K562 (cell line): ENCODE results near the gene COP1. TPM values are rescaled to one million over a fixed set of nuclear protein-coding genes. Genes with fewer than 3 reads are reported as not detected.

Experiments
- ARID1B ChIP-seq: fragments of 450-650 bp; IDR thresholded peaks from 2 replicates; pipeline ENCODE4 v1.6.1; 2016; ENCODE audit warnings: antibody characterized with exemption, mild to moderate bottlenecking, inconsistent platforms
- ATF7 ChIP-seq: fragments of 450-650 bp; IDR thresholded peaks from 2 replicates; pipeline ENCODE4 v1.7.1; 2014; ENCODE audit warnings: mild to moderate bottlenecking, moderate library complexity
- BHLHE40 ChIP-seq: IDR thresholded peaks from 2 replicates; pipeline ENCODE4 v1.6.1; 2011; ENCODE audit warnings: low read length, improper control_type of control experiment
- BRD9 ChIP-seq: fragments of 450-650 bp; IDR thresholded peaks from 2 replicates; pipeline ENCODE4 v1.6.1; 2018; ENCODE audit warnings: low read depth; ENCODE audit not compliant: partially characterized antibody
- C11orf30 ChIP-seq: fragments of 450-650 bp; IDR thresholded peaks from 2 replicates; pipeline ENCODE4 v1.6.1; 2016; ENCODE audit warnings: low read depth, mild to moderate bottlenecking
- CHCHD3 ChIP-seq: fragments of 250-450 bp; sonication (Bioruptor Pico); IDR thresholded peaks from 2 replicates; pipeline ENCODE4 v2.1.2; 2022; ENCODE audit warnings: mild to moderate bottlenecking
- ELF4 ChIP-seq: fragments of 450-650 bp; formaldehyde crosslinking; IDR thresholded peaks from 2 replicates; pipeline ENCODE4 v1.4.0; 2022; ENCODE audit warnings: missing genetic modification characterization
- FOXK1 ChIP-seq: sonication (generic); formaldehyde crosslinking; IDR thresholded peaks from 2 replicates; pipeline ENCODE4 v1.8.0; 2022; ENCODE audit warnings: missing genetic modification reagents, mild to moderate bottlenecking, borderline replicate concordance
- MAFK ChIP-seq: IDR thresholded peaks from 2 replicates; pipeline ENCODE4 v1.6.1; 2011; ENCODE audit warnings: low read length, improper control_type of control experiment
- NFE2 ChIP-seq: IDR thresholded peaks from 2 replicates; pipeline ENCODE4 v1.6.1; 2014; ENCODE audit warnings: antibody characterized with exemption, low read depth
- NR2C2 ChIP-seq, 2 experiments: fragments of 200-800 bp in 1 of 2; sonication (Bioruptor generic) in 1 of 2; sonication (generic) in 1 of 2; formaldehyde crosslinking in 1 of 2; IDR thresholded peaks; 2 replicates each; pipeline versions ENCODE4 v1.6.1 to v1.8.0; 2016 to 2022; ENCODE audit warnings: mild to moderate bottlenecking in 1 of 2, missing compliant biosample characterization in 1 of 2, missing genetic modification characterization in 1 of 2, missing genetic modification reagents in 1 of 2
- PKNOX1 ChIP-seq: fragments of 450-650 bp; IDR thresholded peaks from 2 replicates; pipeline ENCODE4 v1.6.1; 2016
- PTRF ChIP-seq: fragments of 450-650 bp; IDR thresholded peaks from 2 replicates; pipeline ENCODE4 v1.6.1; 2016; ENCODE audit warnings: mild to moderate bottlenecking, missing genetic modification characterization, missing compliant biosample characterization
- TRIM24 ChIP-seq, 2 experiments: fragments of 450-650 bp; IDR thresholded peaks; 2 replicates each; pipeline ENCODE4 v1.6.1; 2016
- TRIM28 ChIP-seq: fragments of 450-650 bp; IDR thresholded peaks from 2 replicates; pipeline ENCODE4 v1.6.1; 2017
- U2AF1 ChIP-seq: fragments of 200-400 bp; formaldehyde crosslinking; optimal IDR thresholded peaks from 2 replicates; pipeline ENCODE3; 2017; ENCODE audit warnings: mild to moderate bottlenecking, low read depth, low read length, moderate library complexity
- ZBTB1 ChIP-seq: sonication (generic); formaldehyde crosslinking; IDR thresholded peaks from 2 replicates; pipeline ENCODE4 v1.8.1; 2023; ENCODE audit warnings: missing genetic modification reagents, low read depth, mild to moderate bottlenecking, borderline replicate concordance
- ZNF444 ChIP-seq: fragments of 250-450 bp; sonication (Bioruptor Pico); IDR thresholded peaks from 2 replicates; pipeline ENCODE4 v1.4.0; 2020; ENCODE audit warnings: mild to moderate bottlenecking, moderate library complexity
- ZNF79 ChIP-seq: fragments of 250-450 bp; sonication (Bioruptor Pico); IDR thresholded peaks from 2 replicates; pipeline ENCODE4 v1.4.0; 2020; ENCODE audit warnings: low read depth, mild to moderate bottlenecking, moderate library complexity
- polyA plus RNA-seq, 8 experiments: library from polyadenylated mRNA; depleted of rRNA in 4 of 8; stranded (reverse) in 5 of 8; unstranded in 3 of 8; fragments of >200 nt; fragmentation: Nextera tagmentation in 2 of 8; fragmentation: Illumina TruSeq in 1 of 8; extraction: Ambion mirVana in 2 of 8; extraction: Trizol in 1 of 8; gene quantifications; 2 replicates each; pipeline versions ENCODE4 v1.2.1 to v1.2.3, GENCODE V29; 2011 to 2014; ENCODE audit warnings: inconsistent platforms in 1 of 8, missing spikeins in 1 of 8
- total RNA-seq, 7 experiments: library from RNA; depleted of rRNA in 6 of 7; stranded (reverse); fragments of >200 nt in 6 of 7; fragmentation: Illumina TruSeq in 2 of 7; extraction: Trizol in 2 of 7; gene quantifications; 2 replicates each; pipeline versions ENCODE4 v1.2.1 to v1.2.3, GENCODE V29; 2011 to 2021; ENCODE audit warnings: low replicate concordance in 1 of 7
- TF ChIP-seq, protein P1 (sequence below), 2 experiments: fragments of 450-650 bp; IDR thresholded peaks; 2 replicates each; pipeline ENCODE4 v1.6.1; 2016; ENCODE audit warnings: mild to moderate bottlenecking in 2 of 2, borderline replicate concordance in 1 of 2, low read depth in 1 of 2, moderate library complexity in 1 of 2

Gene COP1
- total and polyA plus RNA-seq, 9 of the 15 experiments (the other 6 are each of a cell fraction or from before 2014, with no cell fraction given) = 25.8 to 77.7 (median 58.6) TPM

- TF ChIP-seq, protein P1, sequence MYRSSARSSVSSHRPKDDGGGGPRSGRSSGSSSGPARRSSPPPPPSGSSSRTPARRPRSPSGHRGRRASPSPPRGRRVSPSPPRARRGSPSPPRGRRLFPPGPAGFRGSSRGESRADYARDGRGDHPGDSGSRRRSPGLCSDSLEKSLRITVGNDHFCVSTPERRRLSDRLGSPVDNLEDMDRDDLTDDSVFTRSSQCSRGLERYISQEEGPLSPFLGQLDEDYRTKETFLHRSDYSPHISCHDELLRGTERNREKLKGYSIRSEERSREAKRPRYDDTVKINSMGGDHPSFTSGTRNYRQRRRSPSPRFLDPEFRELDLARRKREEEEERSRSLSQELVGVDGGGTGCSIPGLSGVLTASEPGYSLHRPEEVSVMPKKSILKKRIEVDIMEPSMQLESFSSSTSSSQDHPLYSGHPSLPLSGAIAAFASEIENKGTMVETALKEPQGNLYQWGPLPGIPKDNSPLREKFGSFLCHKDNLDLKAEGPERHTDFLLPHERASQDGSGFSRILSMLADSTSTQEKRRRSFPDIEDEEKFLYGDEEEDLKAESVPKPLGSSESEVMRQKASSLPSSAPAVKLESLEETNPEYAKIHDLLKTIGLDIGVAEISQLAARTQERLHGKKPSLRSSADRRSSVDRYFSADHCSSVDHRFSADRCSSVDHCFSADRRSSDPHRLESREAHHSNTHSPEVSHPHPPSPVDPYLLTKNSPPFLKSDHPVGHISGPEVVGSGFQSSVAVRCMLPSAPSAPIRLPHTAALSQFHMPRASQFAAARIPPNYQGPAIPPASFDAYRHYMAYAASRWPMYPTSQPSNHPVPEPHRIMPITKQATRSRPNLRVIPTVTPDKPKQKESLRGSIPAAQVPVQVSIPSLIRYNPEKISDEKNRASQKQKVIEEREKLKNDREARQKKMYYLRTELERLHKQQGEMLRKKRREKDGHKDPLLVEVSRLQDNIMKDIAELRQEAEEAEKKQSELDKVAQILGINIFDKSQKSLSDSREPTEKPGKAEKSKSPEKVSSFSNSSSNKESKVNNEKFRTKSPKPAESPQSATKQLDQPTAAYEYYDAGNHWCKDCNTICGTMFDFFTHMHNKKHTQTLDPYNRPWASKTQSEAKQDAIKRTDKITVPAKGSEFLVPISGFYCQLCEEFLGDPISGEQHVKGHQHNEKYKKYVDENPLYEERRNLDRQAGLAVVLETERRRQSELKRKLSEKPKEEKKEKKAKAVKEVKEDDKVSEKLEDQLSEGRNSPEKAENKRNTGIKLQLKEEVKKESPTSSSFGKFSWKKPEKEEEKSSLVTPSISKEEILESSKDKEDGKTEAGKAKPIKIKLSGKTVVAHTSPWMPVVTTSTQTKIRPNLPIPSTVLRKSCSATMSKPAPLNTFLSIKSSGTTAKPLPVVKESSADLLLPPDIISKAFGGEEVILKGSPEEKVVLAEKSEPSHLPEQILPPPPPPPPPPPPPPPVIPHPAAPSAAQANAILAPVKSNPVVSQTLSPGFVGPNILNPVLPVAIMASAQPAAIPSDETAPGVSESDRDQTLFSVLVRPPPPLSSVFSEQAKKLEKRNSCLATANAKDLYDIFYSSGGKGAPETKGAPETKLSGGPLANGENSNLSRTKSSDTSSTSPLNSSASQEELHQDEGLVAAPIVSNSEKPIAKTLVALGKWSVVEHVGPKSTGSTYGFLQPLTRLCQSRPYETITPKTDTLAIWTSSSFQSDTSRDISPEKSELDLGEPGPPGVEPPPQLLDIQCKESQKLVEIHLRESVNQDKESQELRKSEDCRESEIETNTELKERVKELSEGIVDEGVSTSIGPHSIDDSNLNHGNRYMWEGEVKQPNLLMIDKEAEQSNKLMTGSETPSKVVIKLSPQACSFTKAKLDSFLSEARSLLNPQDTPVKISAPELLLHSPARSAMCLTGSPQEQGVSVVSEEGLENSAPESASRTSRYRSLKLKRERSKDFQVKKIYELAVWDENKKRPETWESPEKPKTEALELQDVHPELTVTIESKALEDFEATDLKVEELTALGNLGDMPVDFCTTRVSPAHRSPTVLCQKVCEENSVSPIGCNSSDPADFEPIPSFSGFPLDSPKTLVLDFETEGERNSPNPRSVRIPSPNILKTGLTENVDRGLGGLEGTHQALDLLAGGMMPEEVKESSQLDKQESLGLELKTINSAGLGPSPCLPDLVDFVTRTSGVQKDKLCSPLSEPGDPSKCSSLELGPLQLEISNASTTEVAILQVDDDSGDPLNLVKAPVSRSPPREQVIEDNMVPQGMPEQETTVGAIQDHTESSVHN (IDR thresholded peaks at IDR 0.05; ENCODE audit: borderline replicate concordance in 1 of 2, low read depth in 1 of 2) = peak in 1 of 2 experiments; percentile 54; a peak in 1 of 4 replicates
- peak; percentile 5; the same call in 1 of the 2 replicates for TF ChIP-seq MAFK
- no peak for TF ChIP-seq U2AF1
- TF ChIP-seq ELF4 = no peak
- no peak for TF ChIP-seq CHCHD3 (CRISPR knock-in tag)
- TF ChIP-seq NR2C2 (CRISPR knock-in tag; IDR thresholded peaks at IDR 0.05) = no peak
- peak; percentile 23; the same call in 1 of the 2 replicates for TF ChIP-seq NR2C2 (tag; IDR thresholded peaks at IDR 0.05)
- TF ChIP-seq ATF7 = peak; percentile 85
- TF ChIP-seq PTRF (tag) = no peak
- TF ChIP-seq PKNOX1 = 0 out of 2 replicates have a peak, but pooled peaks have one; percentile 17
- no peak for TF ChIP-seq BRD9
- TF ChIP-seq TRIM28 = no peak
- no peak for TF ChIP-seq ZNF79
- TF ChIP-seq C11orf30 = peak; percentile 47; the same call in 1 of the 2 replicates
- TF ChIP-seq FOXK1 = no peak
- TF ChIP-seq TRIM24 (IDR thresholded peaks at IDR 0.05) = peak; percentile 80 to 93; a peak in 3 of 4 replicates
- TF ChIP-seq ZNF444 = no peak
- TF ChIP-seq BHLHE40 = peak; percentile 32; the same call in 1 of the 2 replicates
- peak; percentile 13; the same call in 1 of the 2 replicates for TF ChIP-seq NFE2
- peak; percentile 55 for TF ChIP-seq ARID1B
- TF ChIP-seq ZBTB1 (CRISPR knock-in tag) = no peak
These were observed 34.4 kb upstream of the COP1 start (continued) for GRCh38 chr1:176241385-176242015.
